AG10803 (cell line): ENCODE measurements around the gene GNAQ.

ENCODE experiments used
- DNase-seq: peaks from one replicate; pipeline ENCODE4 v3.0.0; 2010; ENCODE audit warnings: low read depth
- H3K4me3 ChIP-seq: 2 replicates; pipeline ENCODE4 v1.5.1; 2011; ENCODE audit warnings: mild to moderate bottlenecking, low read length, control low read depth
- TF ChIP-seq, protein P1 (sequence below): conservative IDR thresholded peaks from 2 replicates; pipeline ENCODE4 v1.5.1; 2011; ENCODE audit warnings: mild to moderate bottlenecking, low read length, control low read depth, inconsistent platforms

Gene GNAQ

DNA sequence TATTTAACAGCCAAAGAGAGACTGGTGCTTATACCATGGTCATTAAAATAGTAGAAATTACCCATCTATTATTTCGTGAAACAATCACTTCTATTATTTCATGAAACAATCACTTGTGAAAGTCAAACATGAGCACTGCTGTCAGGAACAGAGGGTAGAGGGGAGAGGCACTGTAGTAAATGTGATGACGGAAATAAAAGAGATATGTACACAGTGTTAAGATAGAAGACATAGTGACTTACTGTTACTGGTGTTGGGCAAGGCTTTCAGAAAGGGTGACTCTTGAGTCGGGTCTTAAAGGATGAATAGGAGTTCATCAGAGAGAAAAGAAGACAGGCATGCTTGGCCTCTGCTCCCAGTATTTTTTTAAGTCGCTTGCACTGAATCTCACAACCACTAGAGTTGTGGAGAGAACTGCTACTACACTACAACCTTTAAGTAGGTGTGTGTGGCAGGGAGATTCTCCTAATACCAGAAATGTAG is 220.9 kb downstream of the GNAQ start:
- TF ChIP-seq, protein P1, sequence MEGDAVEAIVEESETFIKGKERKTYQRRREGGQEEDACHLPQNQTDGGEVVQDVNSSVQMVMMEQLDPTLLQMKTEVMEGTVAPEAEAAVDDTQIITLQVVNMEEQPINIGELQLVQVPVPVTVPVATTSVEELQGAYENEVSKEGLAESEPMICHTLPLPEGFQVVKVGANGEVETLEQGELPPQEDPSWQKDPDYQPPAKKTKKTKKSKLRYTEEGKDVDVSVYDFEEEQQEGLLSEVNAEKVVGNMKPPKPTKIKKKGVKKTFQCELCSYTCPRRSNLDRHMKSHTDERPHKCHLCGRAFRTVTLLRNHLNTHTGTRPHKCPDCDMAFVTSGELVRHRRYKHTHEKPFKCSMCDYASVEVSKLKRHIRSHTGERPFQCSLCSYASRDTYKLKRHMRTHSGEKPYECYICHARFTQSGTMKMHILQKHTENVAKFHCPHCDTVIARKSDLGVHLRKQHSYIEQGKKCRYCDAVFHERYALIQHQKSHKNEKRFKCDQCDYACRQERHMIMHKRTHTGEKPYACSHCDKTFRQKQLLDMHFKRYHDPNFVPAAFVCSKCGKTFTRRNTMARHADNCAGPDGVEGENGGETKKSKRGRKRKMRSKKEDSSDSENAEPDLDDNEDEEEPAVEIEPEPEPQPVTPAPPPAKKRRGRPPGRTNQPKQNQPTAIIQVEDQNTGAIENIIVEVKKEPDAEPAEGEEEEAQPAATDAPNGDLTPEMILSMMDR, result no peak
- H3K4me3 ChIP-seq, result no peak overlapping the region
- no peak for DNase-seq

DNA sequence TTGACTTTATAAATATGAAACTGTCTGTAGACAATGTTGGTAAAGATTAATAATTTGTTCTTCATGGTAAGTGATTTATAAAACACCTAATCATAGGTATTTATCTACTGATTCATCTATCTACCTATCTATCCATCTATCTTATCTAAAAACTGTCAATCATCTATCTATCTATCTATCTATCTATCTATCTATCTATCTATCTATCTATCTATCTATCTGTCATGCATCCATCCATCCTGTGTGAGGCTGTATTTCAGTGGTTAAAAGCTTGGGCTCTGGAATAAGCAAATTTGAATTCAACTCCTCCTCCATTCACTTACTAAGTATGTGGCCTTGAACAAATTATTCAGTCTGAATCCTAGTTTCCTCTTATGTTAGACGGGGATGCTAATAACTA is 221.6 kb downstream of the GNAQ start:
- TF ChIP-seq, protein P1, result no peak
- H3K4me3 ChIP-seq, result no peak overlapping the region
- no peak for DNase-seq

DNA sequence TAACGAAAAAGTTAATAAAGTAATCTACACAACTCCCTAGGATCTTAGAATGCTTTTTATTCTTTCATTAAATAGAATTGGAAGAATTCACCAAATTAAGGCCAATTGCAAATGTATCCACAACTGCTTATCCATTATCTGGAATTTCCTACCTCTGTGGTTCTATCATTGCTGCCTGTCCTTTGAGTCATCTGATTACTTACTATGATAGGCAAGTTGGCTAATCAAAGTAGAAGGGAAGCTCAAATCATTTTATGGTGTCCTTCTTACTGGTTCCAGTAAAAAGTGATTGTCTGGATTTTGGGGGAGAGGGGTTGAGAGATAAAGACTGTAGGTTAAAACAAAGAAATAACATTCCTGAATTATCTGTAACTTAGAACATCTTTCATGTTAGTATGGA is 222.1 kb downstream of the GNAQ start:
- TF ChIP-seq, protein P1, result no peak
- DNase-seq, result no peak
- no peak overlapping the region for H3K4me3 ChIP-seq

DNA sequence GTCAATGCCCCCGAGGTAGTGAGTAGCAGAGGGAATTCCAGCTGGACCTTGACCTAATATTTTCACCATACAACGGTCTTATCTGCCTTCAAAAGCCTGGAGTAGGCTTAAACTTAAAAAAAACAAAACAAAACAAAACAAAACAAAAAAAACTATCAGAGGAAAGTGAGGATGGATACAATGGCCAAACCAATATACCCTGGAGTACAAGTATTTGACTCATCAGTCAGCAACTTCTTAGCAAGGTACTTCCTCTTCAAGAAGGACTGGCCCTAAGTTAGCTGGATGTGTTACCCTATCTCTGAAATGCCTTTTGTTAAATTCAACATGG is 222.9 kb downstream of the GNAQ start:
- H3K4me3 ChIP-seq, result no peak overlapping the region
- TF ChIP-seq, protein P1, result no peak
- DNase-seq, result no peak

DNA sequence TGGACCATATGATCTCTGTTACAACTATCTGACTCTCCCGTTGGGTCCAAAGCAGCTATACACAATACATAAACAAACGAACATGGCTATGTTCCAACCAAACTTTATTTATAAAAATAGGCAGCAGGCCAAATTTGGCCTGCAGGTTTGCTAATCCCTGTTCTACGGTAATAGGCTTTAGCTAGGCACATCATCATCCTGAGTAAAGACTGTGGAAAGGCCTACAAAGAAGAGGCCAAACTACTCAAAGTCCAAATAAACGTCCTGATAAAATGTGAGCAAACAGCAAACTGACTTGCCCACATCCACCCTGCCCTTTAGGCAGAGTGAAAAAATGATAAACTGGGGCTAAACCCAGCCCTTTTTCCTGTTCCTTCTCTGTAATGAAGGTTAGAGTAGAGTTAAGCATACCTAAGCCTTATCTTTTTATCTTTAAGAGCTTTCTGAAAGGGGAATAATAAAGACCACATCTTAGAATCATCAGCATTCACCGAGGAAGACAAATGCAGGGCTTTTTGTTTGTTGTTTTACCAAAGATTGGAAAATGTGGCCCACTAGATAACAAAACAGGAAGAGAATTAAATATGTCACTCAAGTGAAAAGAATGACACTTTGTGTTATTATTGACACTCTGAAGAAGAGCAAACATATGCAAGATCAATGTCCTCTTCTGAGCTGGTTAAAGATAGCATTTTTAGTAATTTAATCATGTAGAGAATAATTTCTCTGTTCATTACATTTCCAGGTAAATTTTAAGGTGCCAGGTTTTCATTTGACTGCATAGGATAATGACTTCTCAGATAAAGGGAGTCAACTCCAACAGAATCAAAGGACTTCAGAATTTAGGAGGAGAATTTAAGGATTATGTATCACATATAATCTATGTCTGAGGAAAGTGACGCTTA is 223.5 kb downstream of the GNAQ start:
- DNase-seq, result no peak
- TF ChIP-seq, protein P1, result no peak
- H3K4me3 ChIP-seq, result no peak overlapping the region

DNA sequence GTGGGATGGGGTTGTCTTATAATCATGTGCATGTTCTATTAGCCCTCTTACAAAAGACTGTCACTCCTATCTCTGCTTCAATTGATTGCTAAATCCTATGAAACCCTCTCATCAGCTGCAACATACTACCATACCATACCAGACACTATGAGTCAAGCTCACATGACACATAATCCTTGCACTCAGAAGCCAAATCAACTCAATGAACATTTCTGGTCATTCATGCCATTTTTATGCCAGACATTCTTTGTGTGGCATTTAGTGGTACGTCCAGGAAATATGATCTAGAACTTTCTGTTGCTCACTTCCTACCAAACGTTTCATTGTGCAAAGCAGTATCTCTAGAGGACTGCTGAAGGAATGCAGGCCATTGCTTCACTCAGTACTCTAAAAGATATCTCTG is 224.3 kb downstream of the GNAQ start:
- H3K4me3 ChIP-seq, result no peak overlapping the region
- TF ChIP-seq, protein P1, result peak; percentile 30
- peak; percentile 98 for DNase-seq

DNA sequence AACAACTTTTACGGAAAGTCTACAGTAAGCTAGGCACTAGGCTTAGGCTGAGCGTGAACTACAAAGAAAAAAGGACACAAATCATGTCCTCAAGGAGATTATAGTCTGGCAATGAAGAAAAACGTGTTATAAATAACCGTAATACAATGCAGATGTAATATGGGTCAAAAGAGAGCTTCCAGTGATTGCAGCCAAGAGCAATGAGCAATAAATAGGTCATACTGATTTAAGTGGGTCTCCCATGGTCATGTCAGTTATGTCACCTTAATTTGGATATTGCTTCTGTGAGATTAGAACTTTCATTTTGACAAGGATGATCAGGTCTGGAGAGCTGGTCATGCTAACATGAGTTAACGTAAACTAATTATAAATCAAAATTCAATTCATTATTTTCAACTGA is 224.9 kb downstream of the GNAQ start:
- peak; percentile 37 for DNase-seq
- H3K4me3 ChIP-seq, result no peak overlapping the region
- TF ChIP-seq, protein P1, result no peak
